Measurements from ENCODE around the gene SYT5.

Gene SYT5

GRCh38 chr19:55224038-55224665 is 44.1 kb upstream of the SYT5 start:
- Histone ChIP-seq H3K4me3 (ENCODE audit: low read length) (no peak overlapping the region), H3K27me3 (ENCODE audit: control insufficient read depth, low read length) (no peaks in the 10 kb centered on the region), H3K27ac (ENCODE audit: low read depth, low read length) (no peak overlapping the region), H3K9me2 (replicated peaks; ENCODE audit: control insufficient read depth, low read length) (no peaks in the 10 kb centered on the region), H3K79me2 (ENCODE audit: control insufficient read depth, low read length) (no peaks in the 10 kb centered on the region), H3K4me1 (ENCODE audit: control insufficient read depth, low read length) (no peaks in the 10 kb centered on the region), H4K20me1 (ENCODE audit: control insufficient read depth, insufficient read depth, low read depth, low read length) (peaks cover 15% of the 10 kb centered on the region), H3F3A (ENCODE audit: control insufficient read depth, insufficient read depth) (peaks cover 8% of the 10 kb centered on the region; the same call in 1 of the 2 replicates), H3K4me2 (ENCODE audit: low read length) (no peak overlapping the region), H3K9me3 (ENCODE audit: control insufficient read depth, insufficient read depth, low read length) (no peaks in the 10 kb centered on the region; the same call in 1 of the 2 replicates), H3K36me3 (ENCODE audit: control insufficient read depth, low read length) (peaks cover 69% of the 10 kb centered on the region)
- TF ChIP-seq CTCF (IDR thresholded peaks at IDR 0.05; ENCODE audit: low read depth, low read length, poor library complexity, severe bottlenecking) (no peak), EZH2phosphoT487 (IDR thresholded peaks at IDR 0.05; ENCODE audit: borderline replicate concordance, low read length) (no peak)

- Histone ChIP-seq H3K79me2 (ENCODE audit: control insufficient read depth, low read length) (no peaks in the 10 kb centered on the region), H3K9me3 (ENCODE audit: control insufficient read depth, insufficient read depth, low read length) (no peaks in the 10 kb centered on the region; the same call in 1 of the 2 replicates), H3K9me2 (replicated peaks; ENCODE audit: control insufficient read depth, low read length) (no peaks in the 10 kb centered on the region), H3K4me1 (ENCODE audit: control insufficient read depth, low read length) (no peaks in the 10 kb centered on the region), H3K27me3 (ENCODE audit: control insufficient read depth, low read length) (no peaks in the 10 kb centered on the region), H4K20me1 (ENCODE audit: control insufficient read depth, insufficient read depth, low read depth, low read length) (peaks cover 15% of the 10 kb centered on the region), H3K4me2 (ENCODE audit: low read length) (no peak overlapping the region), H3F3A (ENCODE audit: control insufficient read depth, insufficient read depth) (peaks cover 9% of the 10 kb centered on the region; the same call in 1 of the 2 replicates), H3K27ac (ENCODE audit: low read depth, low read length) (no peak overlapping the region), H3K36me3 (ENCODE audit: control insufficient read depth, low read length) (peaks cover 62% of the 10 kb centered on the region), H3K4me3 (ENCODE audit: low read length) (no peak overlapping the region)
- no peak for TF ChIP-seq CTCF (IDR thresholded peaks at IDR 0.05; ENCODE audit: low read depth, low read length, poor library complexity, severe bottlenecking)
- no peak for TF ChIP-seq EZH2phosphoT487 (IDR thresholded peaks at IDR 0.05; ENCODE audit: borderline replicate concordance, low read length)
Measured at GRCh38 chr19:55223291-55224037, 43.4 kb upstream of the SYT5 start.

- H3F3A ChIP-seq (ENCODE audit: control insufficient read depth, insufficient read depth) = peaks cover 9% of the 10 kb centered on the region; the same call in 1 of the 2 replicates
Measured at GRCh38 chr19:55220525-55220924, 40.4 kb upstream of the SYT5 start.

More at GRCh38 chr19:55220525-55220924, 40.4 kb upstream of the SYT5 start:
- Histone ChIP-seq H3K9me3 (ENCODE audit: control insufficient read depth, insufficient read depth, low read length) (no peaks in the 10 kb centered on the region; the same call in 1 of the 2 replicates), H3K79me2 (ENCODE audit: control insufficient read depth, low read length) (no peaks in the 10 kb centered on the region), H3K4me1 (ENCODE audit: control insufficient read depth, low read length) (peaks cover 8% of the 10 kb centered on the region), H3K4me2 (ENCODE audit: low read length) (no peak overlapping the region), H3K36me3 (ENCODE audit: control insufficient read depth, low read length) (peaks cover 33% of the 10 kb centered on the region), H3K9me2 (replicated peaks; ENCODE audit: control insufficient read depth, low read length) (no peaks in the 10 kb centered on the region), H3K27me3 (ENCODE audit: control insufficient read depth, low read length) (no peaks in the 10 kb centered on the region), H3K4me3 (ENCODE audit: low read length) (no peak overlapping the region), H4K20me1 (ENCODE audit: control insufficient read depth, insufficient read depth, low read depth, low read length) (peaks cover 5% of the 10 kb centered on the region), H3K27ac (ENCODE audit: low read depth, low read length) (no peak overlapping the region)
- TF ChIP-seq EZH2phosphoT487 (IDR thresholded peaks at IDR 0.05; ENCODE audit: borderline replicate concordance, low read length) = no peak
- no peak for TF ChIP-seq CTCF (IDR thresholded peaks at IDR 0.05; ENCODE audit: low read depth, low read length, poor library complexity, severe bottlenecking)
